ELF-1 (cell line): ENCODE data around the gene IL1A.

Experiments
- DNase-seq: peaks from one replicate; pipeline ENCODE4 v3.0.0-alpha.2; 2016; ENCODE audit warnings: low read depth, low spot score

The IL1A gene

DNA sequence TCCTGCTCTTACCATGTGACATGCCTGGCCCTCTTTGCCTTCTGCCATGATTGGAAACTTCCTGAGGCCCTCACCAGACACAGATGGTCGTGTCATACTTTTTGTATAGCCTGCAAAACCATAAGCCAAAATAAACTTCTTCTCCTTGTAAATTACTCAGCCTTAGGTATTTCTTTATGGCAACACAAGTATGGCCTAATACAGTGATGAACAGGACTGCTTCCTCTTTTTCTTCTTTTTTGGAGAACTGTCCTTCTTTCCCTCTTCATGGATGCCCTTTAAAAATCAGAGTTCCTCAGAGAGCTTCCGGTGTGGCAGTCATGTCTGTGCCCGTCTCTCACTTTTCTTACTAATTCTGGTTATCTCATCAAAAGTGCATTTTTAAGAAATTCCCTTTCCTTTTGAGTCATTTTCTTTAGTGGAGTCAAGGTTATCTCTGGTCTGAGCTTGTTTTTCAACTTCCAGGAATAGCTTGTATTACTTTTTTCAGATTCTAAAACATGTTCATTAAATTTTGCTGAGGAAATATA, 9.2 kb upstream of the IL1A start:
- no peak for DNase-seq

DNA sequence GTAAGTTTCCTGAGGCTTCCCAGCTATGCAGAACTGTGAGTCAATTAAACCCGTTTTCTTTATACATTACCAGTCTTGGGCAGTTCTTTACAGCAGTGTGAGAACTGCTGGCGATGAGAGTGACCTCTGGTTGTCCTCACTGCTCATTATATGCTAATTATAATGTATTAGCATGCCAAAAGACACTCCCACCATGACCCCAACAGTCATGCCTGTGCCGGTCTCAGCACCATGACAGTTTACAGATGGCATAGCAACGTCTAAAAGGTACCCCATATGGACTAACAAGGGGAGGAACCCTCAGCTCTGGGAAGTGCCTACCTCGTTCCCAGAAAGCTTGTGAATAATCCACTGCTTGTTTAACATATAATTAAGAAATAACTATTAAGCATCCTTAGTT, 8.1 kb upstream of the IL1A start:
- DNase-seq, result no peak

DNA sequence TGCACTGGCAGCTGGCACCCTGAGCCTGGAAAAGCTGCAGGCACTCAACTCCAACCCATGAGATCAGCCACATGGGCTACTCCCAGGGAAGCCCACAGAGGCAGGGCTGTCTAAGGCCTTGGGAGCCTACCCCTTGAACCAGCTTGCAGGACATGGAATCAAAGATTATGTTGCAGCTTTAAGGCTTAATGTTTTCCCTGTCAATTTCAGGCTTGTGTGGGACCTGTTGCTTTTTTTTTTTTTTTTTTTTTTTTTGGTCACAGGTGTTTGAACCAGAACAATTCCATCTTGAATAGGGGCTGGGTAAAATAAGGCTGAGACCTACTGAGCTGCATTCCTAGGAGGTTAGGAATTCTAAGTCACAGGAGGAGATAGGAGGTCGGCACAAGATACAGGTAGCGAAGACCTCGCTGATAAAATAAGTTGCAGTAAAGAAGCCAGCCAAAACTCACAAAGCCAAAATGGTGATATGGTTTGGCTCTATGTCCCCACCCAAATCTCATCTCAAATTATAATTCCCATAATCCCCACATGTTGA, 7.5 kb upstream of the IL1A start:
- DNase-seq, result no peak

DNA sequence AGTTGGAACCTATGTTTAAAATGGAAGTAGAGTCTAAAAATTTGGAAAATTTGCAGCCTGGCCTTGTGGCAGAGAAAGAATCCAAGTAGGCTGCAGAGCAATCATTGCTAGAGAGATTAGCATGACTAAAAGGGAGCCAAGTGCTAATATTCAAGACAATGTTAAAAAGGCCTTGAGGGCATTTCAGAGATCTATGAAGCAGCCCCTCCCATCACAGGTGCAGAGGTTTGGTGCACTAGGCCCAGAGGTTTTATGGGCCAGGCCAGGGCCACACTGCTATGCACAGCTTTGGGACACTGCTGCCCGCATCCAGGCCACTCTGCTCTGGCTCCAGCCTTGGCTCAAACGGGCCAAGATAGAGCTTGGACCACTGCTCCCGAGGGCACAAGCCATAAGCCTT, 6.7 kb upstream of the IL1A start:
- DNase-seq, result peak; percentile 28

DNA sequence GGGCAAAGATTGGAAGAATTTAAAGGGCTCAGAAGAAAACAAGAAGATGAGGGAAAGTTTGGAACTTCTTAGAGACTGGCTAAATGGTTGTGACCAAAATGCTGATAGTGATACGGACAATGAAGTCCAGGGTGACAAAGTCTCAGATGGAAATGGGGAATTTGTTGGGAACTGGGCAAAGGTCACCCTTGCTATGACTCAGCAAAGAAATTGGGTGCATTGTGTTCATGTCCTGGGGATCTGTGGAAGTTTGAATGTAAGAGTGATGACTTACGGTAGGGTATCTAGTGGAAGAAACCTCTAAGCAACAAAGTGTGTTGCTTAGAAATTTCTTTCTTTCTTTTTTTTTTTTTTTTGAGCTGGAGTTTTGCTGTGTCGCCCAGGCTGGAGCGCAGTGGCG, 6.0 kb upstream of the IL1A start:
- DNase-seq, result no peak

DNA sequence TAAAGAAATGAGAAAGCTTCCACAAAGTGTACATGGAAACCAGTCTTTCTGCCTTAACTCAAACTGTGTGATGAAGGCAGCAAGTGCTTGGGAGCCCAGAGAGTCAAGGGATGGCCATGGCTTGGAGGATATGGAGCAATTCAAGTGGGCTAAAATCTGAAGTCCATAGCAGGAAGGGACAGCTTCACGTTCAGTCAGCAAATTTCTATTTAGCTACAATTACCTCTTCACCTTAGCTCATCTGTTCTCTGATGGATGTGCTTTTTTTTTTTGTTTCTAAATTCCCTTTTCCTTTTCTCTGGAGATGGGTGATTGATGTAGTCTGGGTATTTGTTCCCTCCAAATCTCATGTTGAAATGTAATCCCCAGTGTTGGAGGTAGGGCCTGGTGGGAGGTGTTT, 4.9 kb upstream of the IL1A start:
- DNase-seq, result no peak

DNA sequence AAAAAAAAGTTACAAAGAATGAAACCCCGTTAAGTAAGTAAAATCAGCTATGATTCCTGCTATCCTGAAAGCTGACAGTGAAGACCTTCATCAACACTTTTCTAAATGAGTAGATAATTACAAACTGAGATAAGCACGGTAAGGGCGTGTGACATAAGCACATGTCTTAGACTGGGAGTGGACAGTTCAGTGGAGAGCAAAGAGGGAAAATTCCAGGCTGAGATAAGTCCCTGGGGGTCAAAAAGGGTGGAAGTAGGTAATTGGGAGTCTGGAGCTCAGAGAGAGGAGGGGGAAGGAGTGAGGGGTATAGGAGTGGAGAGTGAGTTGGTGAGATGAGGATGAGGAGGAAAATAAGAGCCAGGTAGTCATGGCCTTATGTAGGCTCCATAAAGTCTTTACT, 4.4 kb upstream of the IL1A start:
- no peak for DNase-seq

DNA sequence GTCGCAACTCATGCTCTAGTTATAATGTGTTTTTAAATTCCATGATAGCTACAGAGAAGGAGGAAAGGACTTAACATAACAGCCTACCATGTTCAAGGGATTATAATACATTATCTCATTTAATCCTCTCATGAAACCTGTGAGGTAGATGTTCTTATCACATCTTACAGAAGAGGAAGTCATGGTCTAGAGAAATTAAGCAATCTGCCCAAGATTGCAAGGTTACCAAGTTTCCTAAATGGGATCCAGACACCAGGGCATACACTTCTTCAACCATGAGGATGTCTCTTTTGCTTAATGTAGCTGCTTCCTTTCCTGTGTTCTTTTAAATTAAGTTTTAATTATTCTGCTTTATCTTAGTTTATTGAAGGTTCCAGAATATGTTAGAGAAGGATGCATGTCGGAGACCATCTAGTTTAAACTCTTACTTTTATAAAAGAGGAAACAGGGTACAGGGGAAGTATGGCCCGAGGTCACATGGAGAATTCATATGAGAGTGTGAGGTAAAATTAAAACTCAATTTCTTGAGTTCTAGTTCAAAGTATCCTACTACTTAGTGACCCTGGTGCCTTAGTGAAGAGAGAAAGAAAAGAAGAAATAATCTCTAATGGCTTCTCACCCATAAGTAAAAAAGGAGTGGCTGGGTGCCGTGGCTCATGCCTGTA, 3.6 kb upstream of the IL1A start:
- no peak for DNase-seq

DNA sequence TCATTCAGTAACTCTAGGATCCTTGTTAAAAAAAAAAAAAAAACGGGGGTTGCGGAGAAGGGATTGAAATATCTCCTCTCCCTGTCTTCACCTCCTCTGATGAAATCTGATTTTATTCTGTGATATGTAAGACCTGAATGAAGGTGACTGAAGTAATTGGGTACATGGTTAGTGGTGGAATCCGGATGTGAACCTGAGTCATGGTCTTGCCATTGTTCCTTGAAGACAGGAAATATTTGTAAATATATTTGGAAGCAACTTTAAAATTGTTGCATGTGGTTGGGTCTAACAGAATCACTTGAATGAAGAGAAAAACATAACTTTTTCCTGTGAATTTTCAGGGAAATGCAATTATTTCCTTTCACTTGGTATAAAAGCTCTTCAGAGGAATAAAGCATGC, 3.0 kb upstream of the IL1A start:
- DNase-seq, result no peak

DNA sequence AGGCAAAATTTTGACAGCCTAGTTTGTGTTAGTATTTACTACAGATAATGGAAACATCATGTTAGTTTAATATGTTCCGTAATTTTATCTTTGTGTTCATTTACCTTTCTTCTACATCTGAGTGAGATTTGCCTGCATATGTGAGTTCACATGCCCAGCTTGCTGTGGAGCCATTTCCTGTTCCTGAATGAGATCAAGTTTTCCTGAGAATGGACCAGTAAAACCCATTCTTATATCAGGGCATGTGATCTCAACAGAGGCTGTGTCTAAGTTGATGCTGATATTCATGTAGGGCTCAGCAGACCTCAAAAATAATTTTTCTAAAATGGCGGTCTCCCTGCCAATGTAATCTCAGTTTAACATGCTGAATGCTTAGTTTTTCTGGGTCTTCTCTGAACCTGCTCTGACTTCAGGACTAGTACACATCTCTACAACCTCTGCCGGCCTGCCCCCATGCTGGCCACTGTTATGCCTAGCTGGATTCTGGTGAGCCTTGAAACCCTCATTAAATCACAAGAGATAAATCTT, 1.0 kb downstream of the IL1A start:
- DNase-seq, result no peak

DNA sequence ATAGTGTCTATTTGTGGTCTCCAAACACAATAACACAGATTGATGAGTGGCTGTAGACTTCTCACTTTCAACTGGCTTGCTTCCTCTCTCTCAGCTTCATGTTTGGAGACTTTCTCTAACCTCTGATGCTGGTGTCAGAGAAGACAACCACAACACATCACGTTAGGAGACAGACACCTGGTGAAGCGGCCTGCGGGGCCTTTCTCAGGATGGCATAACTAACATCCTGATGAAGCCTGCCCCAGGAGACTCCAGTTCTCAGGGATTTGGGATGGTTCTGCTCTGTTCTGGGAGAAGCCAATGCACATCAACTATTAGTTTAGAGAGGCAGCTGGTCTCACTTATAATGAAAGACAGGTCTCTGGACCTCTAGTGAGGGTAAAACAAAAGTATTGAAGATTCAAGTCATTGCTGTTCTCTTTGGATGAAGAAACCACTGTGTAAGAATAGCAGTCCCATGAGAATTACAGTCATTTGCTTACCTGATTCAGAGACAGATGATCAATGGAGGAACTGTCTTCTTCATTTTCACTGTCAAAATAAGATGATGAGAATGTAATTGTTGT, 2.0 kb downstream of the IL1A start:
- DNase-seq, result no peak

DNA sequence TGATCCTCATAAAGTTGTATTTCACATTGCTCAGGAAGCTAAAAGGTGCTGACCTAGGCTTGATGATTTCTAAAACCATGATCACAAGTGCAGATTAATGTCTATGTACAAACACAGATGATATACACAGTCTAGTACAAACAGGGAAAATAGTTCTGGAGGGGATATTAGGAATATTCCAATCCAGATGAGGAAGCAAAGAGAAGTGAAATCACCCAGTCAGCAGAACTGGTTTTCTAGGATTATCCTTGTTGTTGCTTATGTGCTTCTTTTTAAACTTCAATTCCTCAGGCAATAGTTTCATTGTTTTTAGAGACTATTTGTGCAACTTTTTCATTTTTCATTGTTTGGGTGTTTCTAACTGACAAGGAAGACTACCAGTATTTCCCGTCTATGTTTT, 4.7 kb downstream of the IL1A start:
- no peak for DNase-seq

DNA sequence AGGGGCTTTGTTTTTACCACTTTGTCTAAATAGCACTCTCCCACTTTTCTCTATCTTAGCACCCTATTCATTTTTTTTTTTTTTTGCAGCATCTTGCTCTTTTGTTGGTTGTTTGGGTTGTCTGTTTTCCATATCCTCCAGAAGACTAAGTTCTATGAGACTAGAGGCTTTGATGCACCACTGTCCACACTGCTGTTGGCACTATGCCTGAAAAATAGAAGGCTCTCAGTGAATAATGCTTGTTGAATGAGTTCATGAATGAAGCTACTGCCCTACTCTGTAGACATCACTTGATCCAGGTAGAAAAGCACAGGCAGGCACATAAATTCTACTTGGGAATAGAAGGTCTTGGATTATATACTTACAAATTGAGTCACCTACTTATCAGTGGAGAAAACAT, 7.3 kb downstream of the IL1A start:
- no peak for DNase-seq

DNA sequence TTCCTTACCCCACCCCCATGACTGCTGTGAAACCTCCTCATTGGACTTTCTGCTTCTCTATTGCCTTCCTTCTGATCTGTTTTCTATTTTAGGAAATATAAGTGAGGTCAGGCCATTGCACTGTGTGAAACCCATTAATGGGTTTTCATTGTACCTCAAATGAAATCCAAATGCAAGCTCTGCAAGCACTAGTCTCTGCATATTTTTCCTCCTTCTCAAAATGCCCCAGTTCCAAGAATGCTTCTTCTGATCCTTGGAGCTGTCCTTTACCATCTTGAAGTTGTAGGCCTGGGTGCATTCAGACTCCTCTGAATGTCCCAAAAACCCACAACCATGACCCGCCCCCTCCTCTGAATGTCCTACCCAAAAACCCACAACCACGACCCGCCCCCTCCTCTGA, 8.2 kb downstream of the IL1A start:
- DNase-seq, result no peak

DNA sequence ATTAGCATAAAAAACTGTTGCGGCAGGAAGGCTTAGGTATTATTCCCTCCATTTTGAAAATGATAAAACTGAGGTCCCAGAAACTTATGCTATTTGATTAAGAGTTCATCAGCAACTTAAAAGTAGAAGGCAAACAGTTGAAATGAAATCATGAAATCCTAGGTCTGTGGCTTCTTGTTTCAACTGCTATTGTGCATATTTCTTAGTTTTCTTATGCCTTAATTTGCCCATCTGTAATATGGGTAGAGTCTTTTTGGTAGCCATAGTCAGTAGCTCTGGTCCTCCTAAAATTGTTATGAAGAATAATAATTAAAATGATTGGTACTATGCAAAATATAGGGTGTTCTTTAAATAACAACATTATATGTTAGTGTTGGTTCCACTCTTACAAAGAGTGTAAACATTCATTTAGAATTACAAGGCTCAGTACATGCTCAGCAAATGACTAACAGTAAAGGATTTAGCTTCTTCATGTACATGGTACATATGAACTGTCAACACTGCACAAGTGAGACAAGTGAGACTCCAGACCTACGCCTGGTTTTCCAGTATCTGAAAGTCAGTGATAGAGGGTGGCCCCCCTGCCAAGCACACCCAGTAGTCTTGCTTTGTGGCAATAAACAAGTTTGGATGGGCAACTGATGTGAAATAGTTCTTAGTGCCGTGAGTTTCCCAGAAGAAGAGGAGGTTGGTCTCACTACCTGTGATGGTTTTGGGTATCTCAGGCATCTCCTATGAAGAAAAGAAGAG, 9.6 kb downstream of the IL1A start:
- DNase-seq, result no peak

DNA sequence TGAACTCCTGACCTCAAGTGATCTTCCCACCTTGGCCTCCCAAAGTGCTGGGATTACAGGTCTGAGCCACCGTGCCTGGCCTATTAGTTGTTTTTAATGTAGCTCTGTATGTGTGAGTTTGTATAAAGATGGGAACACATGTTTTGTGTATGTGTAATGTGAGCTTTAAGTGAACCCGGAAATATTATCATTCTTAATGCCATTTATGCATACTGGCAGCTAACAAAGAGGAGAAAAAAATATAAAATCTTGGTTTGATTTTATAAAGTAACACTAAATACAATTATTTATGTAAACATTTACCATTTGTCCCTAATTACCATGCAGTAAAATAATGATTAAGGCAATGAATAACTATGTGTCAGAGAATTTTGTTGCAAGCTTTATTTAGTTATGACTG, 10.7 kb downstream of the IL1A start:
- DNase-seq, result no peak

DNA sequence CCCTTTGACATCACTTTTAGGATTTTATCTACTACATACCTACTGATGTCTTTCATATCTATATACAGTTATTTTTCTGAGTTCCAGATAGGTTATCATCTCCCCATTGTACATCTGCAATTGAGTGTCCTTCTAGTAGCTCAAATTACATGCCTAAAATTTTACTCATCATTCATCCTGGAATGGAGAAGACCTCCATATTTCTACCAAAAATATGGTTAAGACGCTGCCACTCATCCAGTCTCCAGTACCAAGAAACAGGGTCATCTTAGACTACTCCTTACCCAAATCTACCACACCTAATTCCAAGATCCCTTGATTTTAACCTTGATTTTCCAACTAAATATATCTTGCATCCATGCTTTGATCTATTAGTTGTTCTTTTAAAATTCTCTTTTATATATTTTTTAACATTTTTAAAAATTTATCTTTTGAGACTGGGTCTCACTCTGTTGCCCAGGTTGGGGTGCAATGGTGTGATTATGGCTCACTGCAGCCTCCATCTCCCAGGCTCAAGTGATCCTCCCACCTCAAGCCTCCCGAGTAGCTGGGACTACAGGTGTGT, 11.3 kb downstream of the IL1A start:
- DNase-seq, result no peak

DNA sequence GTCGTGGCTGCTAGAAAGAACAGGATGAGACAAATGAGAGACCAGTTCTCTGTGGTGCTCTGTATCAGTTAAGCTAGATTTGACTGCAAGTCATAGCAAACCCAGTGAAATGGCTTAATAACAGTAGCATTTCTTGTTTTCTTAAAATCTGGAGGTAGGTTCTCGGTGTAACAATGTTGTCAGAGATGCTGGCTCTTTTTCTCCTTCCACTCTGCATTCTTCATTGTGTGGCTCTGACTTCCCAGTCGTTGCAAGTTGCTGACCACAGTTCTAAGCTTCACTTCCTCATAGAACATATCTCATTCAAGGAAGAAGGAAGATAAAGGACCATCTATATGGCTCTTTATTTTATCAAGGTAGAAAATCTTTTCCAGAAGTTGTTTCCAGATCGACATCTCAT, 12.0 kb downstream of the IL1A start:
- DNase-seq, result no peak

DNA sequence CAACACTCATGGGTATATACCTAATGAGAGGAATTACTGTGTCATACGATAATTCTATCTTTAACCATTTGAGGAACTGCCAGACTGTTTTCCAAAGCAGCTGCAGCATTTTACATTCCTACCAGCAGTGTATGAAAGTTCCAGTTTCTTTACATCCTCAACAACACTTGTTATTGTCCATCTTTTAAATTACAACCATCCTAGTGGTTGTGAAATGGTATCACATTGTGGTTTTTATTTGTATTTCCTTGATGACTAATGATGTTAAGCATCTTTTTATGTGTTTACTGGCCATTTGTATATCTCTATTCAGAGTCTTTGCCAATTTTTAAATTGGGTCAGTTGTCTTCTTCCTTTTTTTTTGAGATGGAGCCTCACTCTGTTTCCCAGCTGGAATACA, 15.9 kb downstream of the IL1A start:
- DNase-seq, result no peak

DNA sequence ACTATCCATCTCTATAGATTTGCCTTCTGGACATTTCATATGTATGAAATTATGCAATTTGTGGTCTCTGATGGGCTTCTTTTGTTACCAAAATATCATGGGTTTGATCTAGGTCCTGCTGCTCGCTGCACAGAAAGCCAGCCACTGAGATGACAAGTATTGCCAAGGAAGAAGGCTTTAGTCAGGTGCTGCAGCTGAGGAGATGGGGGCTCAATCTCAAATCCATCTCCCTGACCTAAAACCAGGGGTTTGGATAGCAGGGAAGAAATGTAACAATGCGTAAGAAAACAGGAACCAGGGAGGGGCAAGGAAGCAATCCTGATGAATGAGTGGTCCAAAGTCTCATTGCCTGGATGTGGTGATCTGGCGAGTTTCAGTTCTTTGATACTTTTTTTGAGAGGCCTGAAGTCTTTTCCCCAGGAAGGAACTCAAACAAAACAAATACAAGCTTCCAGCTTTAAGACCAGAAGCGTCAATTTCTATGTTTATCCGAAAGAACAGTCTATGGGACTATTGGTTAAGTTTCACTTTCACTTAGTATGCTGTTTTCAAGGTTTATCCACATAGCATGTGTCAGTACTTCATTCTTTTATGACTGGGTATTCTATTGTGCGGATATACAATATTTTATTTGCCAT, 16.5 kb downstream of the IL1A start:
- DNase-seq, result no peak

DNA sequence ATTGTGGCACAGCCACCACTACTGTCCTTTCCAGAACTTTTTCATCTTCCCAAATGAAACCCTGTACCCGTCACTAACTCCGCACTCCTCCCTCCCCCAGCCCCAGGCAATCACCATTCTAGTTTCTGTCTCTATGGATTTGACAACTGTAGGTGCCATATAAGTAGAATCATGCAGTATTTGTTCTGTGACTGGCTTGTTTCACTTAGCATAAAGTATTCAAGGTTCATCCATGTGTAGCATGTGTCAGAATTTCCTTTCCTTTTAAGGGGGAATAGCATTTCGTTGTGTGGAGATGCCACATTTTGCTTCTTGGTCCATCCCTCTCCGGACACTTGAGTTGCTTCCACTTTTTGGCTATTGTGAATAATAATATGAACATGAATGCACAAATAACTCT, 19.0 kb downstream of the IL1A start:
- DNase-seq, result no peak
